Breast epithelium (tissue), 4 donors: ENCODE measurements around the gene CDK6. TPM values are rescaled to one million over a fixed set of nuclear protein-coding genes. Genes with fewer than 3 reads are reported as not detected.

ENCODE experiments used
- DNase-seq, 2 donors: peaks; one replicate each; pipeline ENCODE4 v3.0.0-alpha.2; 2019; ENCODE audit warnings: low spot score in 2 of 2
- H3K27ac ChIP-seq, 2 donors: fragments of 200-600 bp; sonication (generic) in 1 of 2; one replicate each; pipeline ENCODE4 v1.5.1; 2016 to 2019; ENCODE audit warnings: mild to moderate bottlenecking in 1 of 2
- H3K27me3 ChIP-seq, 2 donors: fragments of 200-600 bp; sonication (generic) in 1 of 2; one replicate each; pipeline versions ENCODE4 v1.5.1 to v1.6.0; 2017 to 2019; ENCODE audit warnings: control low read depth in 1 of 2, mild to moderate bottlenecking in 1 of 2
- H3K36me3 ChIP-seq: fragments of 200-600 bp; one replicate; pipeline ENCODE4 v1.5.1; 2019
- H3K4me1 ChIP-seq, 2 donors: fragments of 200-600 bp; sonication (generic); one replicate each; pipeline ENCODE4 v1.5.1; 2016 to 2019; ENCODE audit warnings: control low read depth in 1 of 2
- H3K4me3 ChIP-seq, 3 donors: fragments of 200-600 bp; sonication (generic); 1 replicate in 2 of 3; 2 replicates in 1 of 3; pipeline ENCODE4 v1.5.1; 2016 to 2019; ENCODE audit warnings: mild to moderate bottlenecking in 3 of 3, moderate library complexity in 2 of 3
- H3K9me3 ChIP-seq, 2 donors: fragments of 200-600 bp; sonication (generic) in 1 of 2; one replicate each; pipeline ENCODE4 v1.5.1; 2016 to 2019; ENCODE audit warnings: control low read depth in 1 of 2
- CTCF ChIP-seq, 3 donors: fragments of 450-650 bp; IDR thresholded peaks; one replicate each; pipeline ENCODE4 v1.5.1; 2016 to 2017; ENCODE audit warnings: antibody characterized with exemption in 3 of 3, mild to moderate bottlenecking in 3 of 3, moderate library complexity in 3 of 3
- POLR2A ChIP-seq: fragments of 450-650 bp; IDR thresholded peaks from one replicate; pipeline ENCODE4 v1.6.1; 2016; ENCODE audit warnings: antibody characterized with exemption, mild to moderate bottlenecking, moderate library complexity
- POLR2AphosphoS5 ChIP-seq, 3 donors: sonication (generic); formaldehyde crosslinking; IDR thresholded peaks; one replicate each; pipeline ENCODE4 v1.6.1; 2017; ENCODE audit warnings: antibody characterized with exemption in 3 of 3
- intact Hi-C: fragments of 100-400 bp; cut with DNase I; formaldehyde crosslinking; loops from one replicate; pipeline ENCODE4 v1.15.1; 2023; ENCODE audit warnings: low total_unique reads
- total RNA-seq, 3 donors: library from RNA; depleted of rRNA; stranded (reverse); fragments of >200 nt; gene quantifications; one replicate each; pipeline ENCODE4 v1.1.0, GENCODE V29; 2016

The CDK6 gene
- total RNA-seq, 3 donors from 2014 or later, result 12.8 to 26.2 (median 23.6) TPM

- H3K9me3 ChIP-seq, result no peaks in the 10 kb centered on the region
- H3K4me1 ChIP-seq, result peaks cover 0 to 9% of the 10 kb centered on the region in 2 donors
- TF ChIP-seq POLR2A, result no peak
- no peak for TF ChIP-seq POLR2AphosphoS5 (IDR thresholded peaks at IDR 0.05)
- no peak for TF ChIP-seq CTCF (IDR thresholded peaks at IDR 0.05)
- H3K4me3 ChIP-seq, result peak overlapping the region; percentile 69 to 89 (median 73)
- DNase-seq, result no peak
- no peaks in the 10 kb centered on the region for H3K36me3 ChIP-seq
- peak overlapping the region; percentile 93 to 95 for H3K27ac ChIP-seq
- H3K27me3 ChIP-seq, result no peaks in the 10 kb centered on the region
- intact Hi-C loops, result loop anchor here (10.0 kb wide), 1 partner anchor 66 kb away; no protein-coding TSS in a partner anchor
Observed at GRCh38 chr7:92589056-92589455, 247.3 kb downstream of the CDK6 start.

DNA sequence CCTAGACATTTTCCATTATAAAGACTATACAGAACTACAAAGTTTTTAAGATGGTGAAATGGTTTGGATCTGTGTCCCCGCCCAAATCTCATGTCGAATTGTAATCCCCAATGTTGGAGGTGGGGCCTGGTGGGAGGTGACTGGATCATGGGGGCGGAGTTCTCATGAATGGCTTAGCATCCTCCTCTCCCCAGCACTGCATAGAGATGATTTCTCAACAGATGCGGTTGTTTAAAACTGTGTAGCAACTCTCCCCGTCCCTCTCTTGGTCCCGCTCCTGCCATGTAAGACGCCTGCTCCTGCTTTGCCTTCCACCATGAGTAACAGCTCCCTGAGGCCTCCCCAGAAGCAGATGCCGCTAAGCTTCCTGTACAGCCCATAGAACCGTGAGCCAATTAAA, 247.8 kb downstream of the CDK6 start:
- TF ChIP-seq POLR2A (no peak), CTCF (IDR thresholded peaks at IDR 0.05) (no peak), POLR2AphosphoS5 (IDR thresholded peaks at IDR 0.05) (no peak)
- H3K36me3 ChIP-seq, result no peaks in the 10 kb centered on the region
- no peaks in the 10 kb centered on the region for H3K9me3 ChIP-seq
- intact Hi-C loops, result loop anchor here (10.0 kb wide), 1 partner anchor 66 kb away; no protein-coding TSS in a partner anchor
- no peak for DNase-seq
- H3K4me1 ChIP-seq, result peaks cover 0 to 9% of the 10 kb centered on the region in 2 donors
- H3K27me3 ChIP-seq, result no peaks in the 10 kb centered on the region
- peak overlapping the region in 2 of 3 donors; percentile 69 to 89 for H3K4me3 ChIP-seq
- no peak overlapping the region for H3K27ac ChIP-seq

- intact Hi-C loops, result loop anchor here (10.0 kb wide), 1 partner anchor 68 kb away; no protein-coding TSS in a partner anchor
- no peak for DNase-seq
- H3K4me3 ChIP-seq, result no peak overlapping the region
- no peaks in the 10 kb centered on the region for H3K9me3 ChIP-seq
- H3K27ac ChIP-seq, result no peak overlapping the region
- H3K4me1 ChIP-seq, result peaks cover 0 to 9% of the 10 kb centered on the region in 2 donors
- H3K27me3 ChIP-seq, result no peaks in the 10 kb centered on the region
- no peaks in the 10 kb centered on the region for H3K36me3 ChIP-seq
- TF ChIP-seq POLR2A, result no peak
- TF ChIP-seq POLR2AphosphoS5 (IDR thresholded peaks at IDR 0.05), result no peak
- TF ChIP-seq CTCF (IDR thresholded peaks at IDR 0.05), result no peak
Observed at GRCh38 chr7:92586841-92587240, 249.5 kb downstream of the CDK6 start.

- DNase-seq, result no peak
- no peak overlapping the region for H3K27ac ChIP-seq
- H3K4me1 ChIP-seq, result peaks cover 0 to 9% of the 10 kb centered on the region in 2 donors
- no peaks in the 10 kb centered on the region for H3K9me3 ChIP-seq
- no peak for TF ChIP-seq CTCF (IDR thresholded peaks at IDR 0.05)
- TF ChIP-seq POLR2AphosphoS5 (IDR thresholded peaks at IDR 0.05), result no peak
- no peak for TF ChIP-seq POLR2A
- H3K36me3 ChIP-seq, result no peaks in the 10 kb centered on the region
- intact Hi-C loops, result loop anchor here (10.0 kb wide), 1 partner anchor 68 kb away; no protein-coding TSS in a partner anchor
- H3K4me3 ChIP-seq, result no peak overlapping the region
- H3K27me3 ChIP-seq, result no peaks in the 10 kb centered on the region
Observed at GRCh38 chr7:92586403-92586802, 250.0 kb downstream of the CDK6 start.

GRCh38 chr7:92584953-92585352, 251.4 kb downstream of the CDK6 start:
- no peak overlapping the region for H3K4me3 ChIP-seq

More at GRCh38 chr7:92584953-92585352, 251.4 kb downstream of the CDK6 start:
- Histone ChIP-seq H3K9me3 (no peaks in the 10 kb centered on the region), H3K27me3 (no peaks in the 10 kb centered on the region), H3K27ac (no peak overlapping the region), H3K36me3 (no peaks in the 10 kb centered on the region), H3K4me1 (peaks cover 0 to 9% of the 10 kb centered on the region in 2 donors)
- TF ChIP-seq POLR2AphosphoS5 (IDR thresholded peaks at IDR 0.05) (no peak), CTCF (IDR thresholded peaks at IDR 0.05) (no peak), POLR2A (no peak)
- intact Hi-C loops, result loop anchor here (10.0 kb wide), 1 partner anchor 70 kb away; no protein-coding TSS in a partner anchor
- no peak for DNase-seq
